HFF-Myc (cell line): ENCODE measurements around the gene OPRL1.
"Not testable (repeated sequence)": the region's sequence is repeated elsewhere in the genome, so short reads cannot be mapped to it uniquely, and the experiment has no call there.

Experiments used
- DNase-seq: peaks from one replicate; pipeline ENCODE4 v3.0.0-alpha.2; 2011; ENCODE audit warnings: low read depth; ENCODE audit errors: extremely low read depth
- H3K4me3 ChIP-seq: replicated peaks from 2 replicates; pipeline ENCODE4 v1.5.1; 2011; ENCODE audit warnings: low read depth, mild to moderate bottlenecking, control low read depth, low read length
- CTCF ChIP-seq: IDR thresholded peaks from 2 replicates; pipeline ENCODE4 v1.5.1; 2012; ENCODE audit warnings: mild to moderate bottlenecking, low read depth, low read length, control low read depth; ENCODE audit errors: missing control alignments

OPRL1 gene

GRCh38 chr20:64129146-64129782 is 49.4 kb downstream of the OPRL1 start:
- H3K4me3 ChIP-seq = no peak overlapping the region
- TF ChIP-seq CTCF = no peak
- no peak for DNase-seq

- no peak overlapping the region for H3K4me3 ChIP-seq
- DNase-seq = no peak
- TF ChIP-seq CTCF = no peak
Measured at GRCh38 chr20:64130271-64130670, 50.4 kb downstream of the OPRL1 start.

GRCh38 chr20:64130876-64131275 is 51.0 kb downstream of the OPRL1 start:
- no peak for TF ChIP-seq CTCF
- H3K4me3 ChIP-seq = no peak overlapping the region
- DNase-seq = no peak

GRCh38 chr20:64131406-64131805 is 51.5 kb downstream of the OPRL1 start:
- peak; percentile 2 for DNase-seq
- peak; percentile 22 for TF ChIP-seq CTCF
- H3K4me3 ChIP-seq = no peak overlapping the region

- no peak for TF ChIP-seq CTCF
- DNase-seq = no peak
- no peak overlapping the region for H3K4me3 ChIP-seq
Measured at GRCh38 chr20:64133951-64134407, 54.1 kb downstream of the OPRL1 start.

GRCh38 chr20:64134744-64135143 is 54.9 kb downstream of the OPRL1 start:
- DNase-seq, H3K4me3 ChIP-seq: not testable (repeated sequence)

- no peak overlapping the region for H3K4me3 ChIP-seq
- TF ChIP-seq CTCF = no peak
- DNase-seq = no peak
Measured at GRCh38 chr20:64136004-64136710, 56.3 kb downstream of the OPRL1 start.
